Measurements from ENCODE around the gene KRTAP19-5. TPM values are rescaled to one million over a fixed set of nuclear protein-coding genes. Genes with fewer than 3 reads are reported as not detected.
"Not testable (repeated sequence)": the region's sequence is repeated elsewhere in the genome, so short reads cannot be mapped to it uniquely, and the experiment has no call there.

Gene KRTAP19-5
- not detected in 2 replicates for total RNA-seq (2014; rRNA removed; shearing (Covaris generic))

DNA sequence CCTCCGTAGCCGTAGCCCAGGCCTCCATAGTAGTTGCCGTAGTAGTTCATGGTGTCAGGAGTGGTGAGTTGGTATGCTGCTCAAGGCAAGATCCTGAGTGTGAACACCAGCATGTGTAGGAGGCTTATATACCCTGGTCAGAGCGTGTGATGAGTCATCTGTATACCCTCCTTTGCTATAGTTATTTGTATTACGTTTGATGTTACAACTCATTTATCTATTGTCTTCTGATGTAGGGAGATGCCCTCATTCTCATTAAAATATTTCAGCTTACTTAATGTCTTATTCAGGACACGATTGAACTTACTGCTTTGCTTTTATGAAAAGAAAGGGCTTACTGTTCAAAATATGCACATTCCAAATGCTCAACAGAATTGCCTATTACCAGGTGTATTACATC is at the start of gene KRTAP19-5:
Gene KRTAP19-5, minus strand, starts transcription at position 101 of the 400 bp plus-strand sequence. Its CDS starts 51 bp downstream, at position 50.
- no peak for DNase-seq (ENCODE audit: low spot score)

GRCh38 chr21:30541764-30542163 is 39.8 kb upstream of the KRTAP19-5 start, which contains the start of gene KRTAP19-6:
Gene KRTAP19-6, minus strand, starts transcription at chr21:30541864. Its CDS starts 31 bp downstream, at chr21:30541833.
- DNase-seq (ENCODE audit: low spot score), result no peak

- no peak for DNase-seq (ENCODE audit: low spot score)
Measured at GRCh38 chr21:30518876-30519275, 16.9 kb upstream of the KRTAP19-5 start.

DNA sequence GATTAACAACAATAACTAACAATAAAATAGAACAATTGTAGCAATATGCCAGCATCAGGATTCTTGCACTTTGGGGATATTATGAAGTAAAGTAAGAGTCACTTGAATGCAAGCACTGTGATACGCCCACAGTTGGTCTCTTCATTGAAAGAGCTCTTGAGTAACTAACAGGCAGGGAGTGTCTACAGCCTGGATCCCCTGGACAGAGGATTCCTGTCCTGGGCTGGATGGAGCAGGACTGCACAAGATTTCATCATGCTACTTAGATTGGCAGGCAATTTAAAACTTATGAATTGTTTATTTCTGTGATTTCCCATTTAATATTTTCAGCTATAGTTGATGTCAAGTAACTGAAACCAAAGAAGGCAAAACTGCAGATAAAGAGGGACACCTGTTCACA is 13.7 kb upstream of the KRTAP19-5 start:
- no peak for DNase-seq (ENCODE audit: low spot score)

DNA sequence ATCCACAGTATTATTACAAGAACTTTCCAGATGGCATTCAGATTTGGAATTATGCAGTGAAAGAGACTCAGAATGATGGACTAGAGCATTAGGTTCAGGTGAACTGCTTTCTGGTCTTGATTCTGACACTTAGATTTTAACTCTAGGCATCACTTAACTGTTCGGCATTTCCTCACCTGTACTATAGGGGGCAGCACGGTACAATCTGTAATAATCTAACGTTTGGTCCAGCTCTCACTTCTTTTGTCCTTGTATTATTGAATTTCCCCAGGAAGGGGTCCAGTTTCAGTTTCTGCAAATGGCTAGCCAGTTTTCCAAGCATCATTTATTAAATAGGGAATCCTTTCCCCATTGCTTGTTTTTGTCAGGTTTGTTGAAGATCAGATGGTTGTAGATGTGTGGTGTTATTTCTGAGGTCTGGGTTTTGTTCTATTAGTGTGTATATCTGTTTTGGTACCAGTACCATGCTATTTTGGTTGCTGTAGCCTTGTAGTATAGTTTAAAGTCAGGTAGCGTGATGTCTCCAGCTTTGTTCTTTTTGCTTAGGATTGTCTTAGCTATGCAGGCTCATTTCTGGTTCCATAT is 3.8 kb upstream of the KRTAP19-5 start:
- DNase-seq (ENCODE audit: low spot score), result not testable (repeated sequence)

GRCh38 chr21:30497065-30497464 is 4.9 kb downstream of the KRTAP19-5 start, which contains the start of gene KRTAP19-4:
Gene KRTAP19-4, minus strand, starts transcription at chr21:30497165. Its CDS starts 55 bp downstream, at chr21:30497110.
- DNase-seq (ENCODE audit: low spot score), result no peak

- no peak for DNase-seq (ENCODE audit: low spot score)
Measured at GRCh38 chr21:30491963-30492428, 9.9 kb downstream of the KRTAP19-5 start, which contains the start of gene KRTAP19-3. Gene KRTAP19-3, minus strand, starts transcription at chr21:30492013. Its CDS starts 56 bp downstream, at chr21:30491957.

DNA sequence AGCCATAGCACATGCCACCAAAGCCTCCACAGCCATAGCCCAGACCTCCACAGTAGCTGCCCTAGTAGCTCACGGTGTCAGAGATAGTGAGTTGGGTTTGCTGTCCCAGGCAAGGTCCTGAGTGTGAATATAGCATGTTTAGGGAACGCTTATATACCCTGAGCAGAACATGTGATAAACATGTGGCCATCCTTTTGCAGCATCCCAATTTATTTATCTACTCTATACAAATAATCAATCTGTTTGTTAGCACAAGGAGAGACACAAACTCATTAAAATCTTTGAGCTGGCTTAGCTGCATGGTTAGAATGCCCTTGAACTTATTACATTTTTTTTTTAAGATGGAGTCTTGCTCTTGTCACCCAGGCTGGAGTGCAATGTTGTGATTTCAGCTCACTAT is 14.6 kb downstream of the KRTAP19-5 start, which contains the start of gene KRTAP19-2:
Gene KRTAP19-2, minus strand, starts transcription at position 101 of the 400 bp plus-strand sequence. Its CDS starts 88 bp downstream, at position 13.
- DNase-seq (ENCODE audit: low spot score), result no peak

DNA sequence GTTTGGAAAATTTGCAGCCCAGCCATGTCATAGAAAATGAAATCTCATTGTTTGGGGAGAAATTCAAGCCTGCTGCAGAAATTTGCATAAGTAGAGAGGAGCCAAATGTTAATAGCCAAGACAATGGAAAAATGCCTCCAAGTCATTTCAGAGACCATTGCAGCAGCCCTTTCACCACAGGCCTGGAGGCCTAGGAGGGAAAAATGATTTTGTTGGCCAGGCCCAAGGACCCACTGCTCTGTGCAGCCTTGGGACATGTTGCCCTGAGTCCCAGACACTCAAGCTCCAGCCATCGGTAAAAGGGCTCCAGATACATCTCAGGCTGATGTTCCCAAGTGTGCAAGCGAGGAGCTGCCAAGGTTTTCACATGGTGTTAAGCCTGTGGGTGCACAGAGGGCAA is 15.8 kb downstream of the KRTAP19-5 start:
- no peak for DNase-seq (ENCODE audit: low spot score)

- no peak for DNase-seq (ENCODE audit: low spot score)
Measured at GRCh38 chr21:30482130-30482529, 19.8 kb downstream of the KRTAP19-5 start.

GRCh38 chr21:30480145-30480544 is 21.8 kb downstream of the KRTAP19-5 start, which contains the start of gene KRTAP19-1:
Gene KRTAP19-1, minus strand, starts transcription at chr21:30480367. Its CDS starts 50 bp downstream, at chr21:30480317.
- DNase-seq (ENCODE audit: low spot score), result no peak

- no peak for DNase-seq (ENCODE audit: low spot score)
Measured at GRCh38 chr21:30479259-30479658, 22.7 kb downstream of the KRTAP19-5 start.

- DNase-seq (ENCODE audit: low spot score), result no peak
Measured at GRCh38 chr21:30478004-30478403, 23.9 kb downstream of the KRTAP19-5 start.

DNA sequence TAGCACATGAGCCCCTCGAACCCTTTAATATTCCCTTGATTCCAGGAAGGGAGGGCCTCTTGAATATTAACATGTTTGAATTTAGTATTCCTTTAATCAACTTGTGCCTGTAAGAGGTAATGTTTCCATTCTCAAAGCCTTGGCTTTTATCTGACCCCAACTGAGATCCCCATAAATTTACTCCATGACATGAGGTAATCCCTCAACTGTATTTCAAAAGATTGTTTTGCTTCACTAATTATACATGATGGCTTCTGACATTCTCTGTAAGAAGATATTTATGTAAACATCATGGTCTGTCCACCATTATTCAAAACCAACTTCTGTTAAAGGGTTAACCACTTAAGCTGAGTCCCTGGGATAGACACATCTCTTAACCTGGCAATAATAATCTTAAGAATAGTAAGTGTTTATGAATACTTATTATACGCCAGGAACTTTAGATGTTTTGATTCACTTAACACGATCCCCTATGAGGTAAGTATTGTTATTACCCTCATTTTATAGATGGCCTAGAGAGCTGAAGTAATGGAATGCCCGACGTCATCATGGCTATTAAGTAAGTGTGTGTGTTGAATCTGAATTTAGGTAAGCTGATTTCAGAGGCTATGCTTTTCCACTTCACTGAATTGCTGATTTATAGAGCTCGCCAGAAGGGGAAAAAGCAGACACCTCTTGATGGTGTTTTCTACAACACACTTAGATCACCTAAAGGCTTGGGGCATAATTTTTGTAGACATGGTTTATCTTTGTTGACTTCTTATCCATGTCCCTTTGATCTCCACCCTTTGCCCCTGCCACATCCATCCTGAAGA is 32.8 kb downstream of the KRTAP19-5 start:
- no peak for DNase-seq (ENCODE audit: low spot score)

GRCh38 chr21:30463713-30464112 is 38.2 kb downstream of the KRTAP19-5 start:
- DNase-seq (ENCODE audit: low spot score), result peak; percentile 4

Other genes with a start within 250 kb of the KRTAP19-5 start
- not detected in 2 replicates for gene KRTAP24-1, start 219.2 kb downstream of the KRTAP19-5 start, total RNA-seq (2014; rRNA removed; shearing (Covaris generic))
- gene KRTAP25-1, start 212.6 kb downstream of the KRTAP19-5 start, total RNA-seq (2014; rRNA removed; shearing (Covaris generic)), result not detected in 2 replicates
- gene KRTAP26-1, start 181.8 kb downstream of the KRTAP19-5 start, total RNA-seq (2014; rRNA removed; shearing (Covaris generic)), result not detected in 2 replicates
- not detected in 2 replicates for gene KRTAP27-1, start 164.4 kb downstream of the KRTAP19-5 start, total RNA-seq (2014; rRNA removed; shearing (Covaris generic))
- not detected in 2 replicates for gene KRTAP23-1, start 153.5 kb downstream of the KRTAP19-5 start, total RNA-seq (2014; rRNA removed; shearing (Covaris generic))
- gene KRTAP13-2, start 129.9 kb downstream of the KRTAP19-5 start, total RNA-seq (2014; rRNA removed; shearing (Covaris generic)), result not detected in 2 replicates
- gene KRTAP13-1, start 106.1 kb downstream of the KRTAP19-5 start, total RNA-seq (2014; rRNA removed; shearing (Covaris generic)), result not detected in 2 replicates
- not detected in 2 replicates for gene KRTAP13-3, start 76.2 kb downstream of the KRTAP19-5 start, total RNA-seq (2014; rRNA removed; shearing (Covaris generic))
- gene KRTAP13-4, start 71.9 kb downstream of the KRTAP19-5 start, total RNA-seq (2014; rRNA removed; shearing (Covaris generic)), result not detected in 2 replicates
- not detected in 2 replicates for gene KRTAP15-1, start 61.9 kb downstream of the KRTAP19-5 start, total RNA-seq (2014; rRNA removed; shearing (Covaris generic))
- gene KRTAP19-1, start 21.8 kb downstream of the KRTAP19-5 start, total RNA-seq (2014; rRNA removed; shearing (Covaris generic)), result not detected in 2 replicates
- not detected in 2 replicates for gene KRTAP19-2, start 14.7 kb downstream of the KRTAP19-5 start, total RNA-seq (2014; rRNA removed; shearing (Covaris generic))
- not detected in 2 replicates for gene KRTAP19-3, start 10.1 kb downstream of the KRTAP19-5 start, total RNA-seq (2014; rRNA removed; shearing (Covaris generic))
- gene KRTAP19-4, start 5.0 kb downstream of the KRTAP19-5 start, total RNA-seq (2014; rRNA removed; shearing (Covaris generic)), result not detected in 2 replicates
- gene KRTAP19-6, start 39.7 kb upstream of the KRTAP19-5 start, total RNA-seq (2014; rRNA removed; shearing (Covaris generic)), result not detected in 2 replicates
- gene KRTAP19-7, start 59.2 kb upstream of the KRTAP19-5 start, total RNA-seq (2014; rRNA removed; shearing (Covaris generic)), result not detected in 2 replicates
- gene KRTAP22-2, start 88.3 kb upstream of the KRTAP19-5 start, total RNA-seq (2014; rRNA removed; shearing (Covaris generic)), result not detected in 2 replicates
- gene KRTAP6-3, start 90.3 kb upstream of the KRTAP19-5 start, total RNA-seq (2014; rRNA removed; shearing (Covaris generic)), result not detected in 2 replicates
- not detected in 2 replicates for gene KRTAP6-2, start 96.8 kb upstream of the KRTAP19-5 start, total RNA-seq (2014; rRNA removed; shearing (Covaris generic))
- not detected in 2 replicates for gene KRTAP22-1, start 98.9 kb upstream of the KRTAP19-5 start, total RNA-seq (2014; rRNA removed; shearing (Covaris generic))
- not detected in 2 replicates for gene KRTAP6-1, start 111.8 kb upstream of the KRTAP19-5 start, total RNA-seq (2014; rRNA removed; shearing (Covaris generic))
- gene KRTAP20-1, start 114.3 kb upstream of the KRTAP19-5 start, total RNA-seq (2014; rRNA removed; shearing (Covaris generic)), result not detected in 2 replicates
- gene KRTAP20-4, start 118.5 kb upstream of the KRTAP19-5 start, total RNA-seq (2014; rRNA removed; shearing (Covaris generic)), result not detected in 2 replicates
- gene KRTAP20-2, start 133.1 kb upstream of the KRTAP19-5 start, total RNA-seq (2014; rRNA removed; shearing (Covaris generic)), result not detected in 2 replicates
- not detected in 2 replicates for gene KRTAP20-3, start 140.7 kb upstream of the KRTAP19-5 start, total RNA-seq (2014; rRNA removed; shearing (Covaris generic))
- gene KRTAP21-3, start 216.6 kb upstream of the KRTAP19-5 start, total RNA-seq (2014; rRNA removed; shearing (Covaris generic)), result not detected in 2 replicates
- not detected in 2 replicates for gene KRTAP21-2, start 245.1 kb upstream of the KRTAP19-5 start, total RNA-seq (2014; rRNA removed; shearing (Covaris generic))

All from A172 (cell line).